ENCODE measurements around the gene ELF3. TPM values are rescaled to one million over a fixed set of nuclear protein-coding genes. Genes with fewer than 3 reads are reported as not detected.

ELF3 gene
- total and polyA plus RNA-seq, 12 donors, result 0.06 to 1.4 (median 0.50) TPM; not detected in 3

DNA sequence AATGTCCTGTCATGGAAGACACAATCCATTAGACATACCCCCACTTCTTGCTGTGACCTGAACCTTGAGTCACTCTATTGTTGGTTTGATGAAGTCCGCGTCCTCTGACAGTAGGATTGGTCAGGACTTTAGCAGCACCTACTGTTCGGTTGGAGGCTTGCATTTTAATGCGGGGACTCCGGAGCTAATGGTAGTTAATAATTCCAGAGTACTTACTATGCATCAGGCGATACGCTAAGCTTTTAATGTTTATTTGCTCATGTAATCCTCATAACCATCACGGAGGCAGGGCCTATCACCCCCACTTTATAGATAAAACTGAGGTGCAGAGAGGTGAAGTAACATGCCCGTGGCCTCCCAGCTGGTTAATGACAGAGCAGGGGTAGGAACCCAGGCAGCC is 7.9 kb upstream of the ELF3 start:
- TF ChIP-seq POLR2A (IDR thresholded peaks at IDR 0.05) (no peak), CTCF (IDR thresholded peaks at IDR 0.05) (no peak)
- no peak overlapping the region for H3K27ac ChIP-seq
- H3K4me1 ChIP-seq (replicated peaks in 1 of 2), result no peaks in the 10 kb centered on the region
- DNase-seq, result no peak
- intact Hi-C loops (cut with DNase I), result no loop called here
- no peak overlapping the region for H3K4me3 ChIP-seq
- no peaks in the 10 kb centered on the region for H3K9me3 ChIP-seq (replicated peaks in 1 of 3)
- no peaks in the 10 kb centered on the region for H3K27me3 ChIP-seq
- 76 to 90% (median 84%) methylated on average over 9 of the region's 9 CpGs for WGBS, 4 donors
- H3K36me3 ChIP-seq (replicated peaks in 1 of 2), result peaks cover 0 to 81% of the 10 kb centered on the region in 2 donors

DNA sequence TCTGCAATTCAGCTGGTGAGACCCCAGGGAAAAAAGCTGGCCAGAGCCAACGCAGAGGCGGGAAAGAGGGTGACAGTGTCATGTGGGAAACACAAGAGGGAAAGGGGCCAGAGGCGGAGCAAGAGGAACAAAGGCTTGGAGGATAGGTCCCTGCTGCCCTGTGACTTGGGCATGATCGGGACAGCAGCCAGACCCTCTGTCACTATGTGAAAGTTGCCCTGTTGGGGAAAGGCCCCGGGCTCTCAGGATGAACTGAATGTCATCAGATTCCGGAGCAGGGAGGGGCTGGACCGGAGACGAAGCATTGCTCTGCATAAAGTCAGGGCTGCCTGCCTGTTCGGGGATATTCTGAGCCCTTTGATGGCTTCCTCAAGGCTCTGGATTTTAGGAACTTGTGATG is 5.7 kb upstream of the ELF3 start:
- Histone ChIP-seq H3K36me3 (replicated peaks in 1 of 2) (peaks cover 0 to 66% of the 10 kb centered on the region in 2 donors), H3K27ac (no peak overlapping the region), H3K4me1 (replicated peaks in 1 of 2) (no peaks in the 10 kb centered on the region), H3K4me3 (no peak overlapping the region), H3K9me3 (replicated peaks in 1 of 3) (no peaks in the 10 kb centered on the region), H3K27me3 (no peaks in the 10 kb centered on the region)
- WGBS, 4 donors, result 83 to 94% (median 88%) methylated on average over 9 of the region's 9 CpGs
- no peak for DNase-seq
- intact Hi-C loops (cut with DNase I), result loop anchor here in 1 of 2 donors (5.0 kb wide), 1 partner anchor 113 kb away; no protein-coding TSS in a partner anchor
- no peak for TF ChIP-seq POLR2A (IDR thresholded peaks at IDR 0.05)
- no peak for TF ChIP-seq CTCF (IDR thresholded peaks at IDR 0.05)

DNA sequence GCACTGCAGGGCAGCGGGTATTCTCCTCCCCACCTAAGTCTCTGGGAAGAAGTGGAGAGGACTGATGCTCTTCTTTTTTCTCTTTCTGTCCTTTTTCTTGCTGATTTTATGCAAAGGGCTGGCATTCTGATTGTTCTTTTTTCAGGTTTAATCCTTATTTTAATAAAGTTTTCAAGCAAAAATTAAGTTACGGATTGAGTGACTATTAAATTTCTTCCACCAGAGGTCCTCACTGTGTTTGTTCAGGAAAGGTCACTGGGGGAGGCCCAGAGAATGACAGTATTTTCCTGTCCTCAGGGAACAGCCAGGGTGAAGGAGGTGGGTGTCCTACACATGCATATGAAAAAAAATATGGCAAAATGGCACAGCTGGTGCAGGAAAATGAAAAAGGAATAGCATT is 4.4 kb upstream of the ELF3 start:
- H3K36me3 ChIP-seq (replicated peaks in 1 of 2), result peaks cover 0 to 54% of the 10 kb centered on the region in 2 donors
- DNase-seq, result peak in 1 of 7 donors; percentile 18
- no peak overlapping the region for H3K27ac ChIP-seq
- intact Hi-C loops (cut with DNase I), result loop anchor here in 1 of 2 donors (5.0 kb wide), 1 partner anchor 111 kb away; no protein-coding TSS in a partner anchor
- TF ChIP-seq POLR2A (IDR thresholded peaks at IDR 0.05) (no peak), CTCF (IDR thresholded peaks at IDR 0.05) (peak; percentile 22 to 58 (median 48))
- no peaks in the 10 kb centered on the region for H3K9me3 ChIP-seq (replicated peaks in 1 of 3)
- no peak overlapping the region for H3K4me3 ChIP-seq
- no peaks in the 10 kb centered on the region for H3K4me1 ChIP-seq (replicated peaks in 1 of 2)
- H3K27me3 ChIP-seq, result no peaks in the 10 kb centered on the region
- WGBS, 4 donors, result 72 to 84% (median 75%) methylated on average over 2 of the region's 2 CpGs

GRCh38 chr1:202007304-202007703 is 3.1 kb upstream of the ELF3 start:
- no peak overlapping the region for H3K27ac ChIP-seq
- intact Hi-C loops (cut with DNase I), result loop anchor here in 1 of 2 donors (5.0 kb wide), 1 partner anchor 110 kb away; no protein-coding TSS in a partner anchor

More at GRCh38 chr1:202007304-202007703, 3.1 kb upstream of the ELF3 start:
- TF ChIP-seq CTCF (IDR thresholded peaks at IDR 0.05) (no peak), POLR2A (IDR thresholded peaks at IDR 0.05) (no peak)
- 69 to 81% (median 71%) methylated on average over 4 to 8 of the region's 8 CpGs for WGBS, 4 donors
- H3K9me3 ChIP-seq (replicated peaks in 1 of 3), result no peaks in the 10 kb centered on the region
- peaks cover 0 to 40% of the 10 kb centered on the region in 2 donors for H3K36me3 ChIP-seq (replicated peaks in 1 of 2)
- no peak for DNase-seq
- H3K4me1 ChIP-seq (replicated peaks in 1 of 2), result no peaks in the 10 kb centered on the region
- no peak overlapping the region for H3K4me3 ChIP-seq
- no peaks in the 10 kb centered on the region for H3K27me3 ChIP-seq

Measured in adrenal gland (tissue), 12 donors.